Right renal pelvis (tissue), 4 donors: ENCODE measurements around the gene ATP13A3. TPM values are rescaled to one million over a fixed set of nuclear protein-coding genes. Genes with fewer than 3 reads are reported as not detected.

Source experiments
- DNase-seq, 4 donors: peaks; one replicate each; pipeline ENCODE4 v3.0.0-alpha.2; 2013; ENCODE audit warnings: low read depth in 4 of 4, low spot score in 3 of 4, missing footprints in 1 of 4
- polyA plus RNA-seq, 4 donors: library from polyadenylated mRNA; unstranded; fragments of 120-200 nt; gene quantifications; one replicate each; pipeline ENCODE4 v1.2.1, GENCODE V29; 2013; ENCODE audit not compliant: insufficient read length in 4 of 4

ATP13A3 gene
- polyA plus RNA-seq, 4 donors = 97.7 to 120 (median 117) TPM

DNA sequence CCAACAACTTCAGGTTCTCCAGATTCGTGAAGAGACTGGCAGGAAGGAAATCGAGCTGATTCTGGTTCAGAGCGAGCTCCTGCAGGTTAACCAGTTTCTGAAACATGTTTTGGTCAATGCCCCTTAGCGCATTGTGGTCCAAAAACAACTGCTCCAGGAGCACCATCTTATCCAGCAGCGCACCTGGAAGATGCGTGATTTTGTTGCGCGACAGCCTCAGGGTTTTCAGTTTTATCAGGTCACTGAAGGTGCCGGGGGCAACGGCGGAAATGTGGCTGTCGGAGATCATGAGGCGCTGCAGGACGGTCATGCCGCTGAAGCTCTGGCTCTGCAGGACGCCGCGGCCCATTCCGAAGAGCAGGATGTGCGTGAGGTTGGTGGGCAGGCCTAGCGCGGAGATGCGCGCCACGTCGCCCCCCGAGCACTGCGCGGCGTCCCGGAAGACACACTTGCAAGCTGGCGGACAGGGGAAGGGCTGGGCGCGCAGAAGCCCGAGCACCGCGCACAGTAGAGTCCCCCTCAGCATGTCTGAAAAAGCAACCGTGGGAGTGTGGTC, 89.0 kb downstream of the ATP13A3 start:
- peak in 1 of 4 donors; percentile 23 for DNase-seq

DNA sequence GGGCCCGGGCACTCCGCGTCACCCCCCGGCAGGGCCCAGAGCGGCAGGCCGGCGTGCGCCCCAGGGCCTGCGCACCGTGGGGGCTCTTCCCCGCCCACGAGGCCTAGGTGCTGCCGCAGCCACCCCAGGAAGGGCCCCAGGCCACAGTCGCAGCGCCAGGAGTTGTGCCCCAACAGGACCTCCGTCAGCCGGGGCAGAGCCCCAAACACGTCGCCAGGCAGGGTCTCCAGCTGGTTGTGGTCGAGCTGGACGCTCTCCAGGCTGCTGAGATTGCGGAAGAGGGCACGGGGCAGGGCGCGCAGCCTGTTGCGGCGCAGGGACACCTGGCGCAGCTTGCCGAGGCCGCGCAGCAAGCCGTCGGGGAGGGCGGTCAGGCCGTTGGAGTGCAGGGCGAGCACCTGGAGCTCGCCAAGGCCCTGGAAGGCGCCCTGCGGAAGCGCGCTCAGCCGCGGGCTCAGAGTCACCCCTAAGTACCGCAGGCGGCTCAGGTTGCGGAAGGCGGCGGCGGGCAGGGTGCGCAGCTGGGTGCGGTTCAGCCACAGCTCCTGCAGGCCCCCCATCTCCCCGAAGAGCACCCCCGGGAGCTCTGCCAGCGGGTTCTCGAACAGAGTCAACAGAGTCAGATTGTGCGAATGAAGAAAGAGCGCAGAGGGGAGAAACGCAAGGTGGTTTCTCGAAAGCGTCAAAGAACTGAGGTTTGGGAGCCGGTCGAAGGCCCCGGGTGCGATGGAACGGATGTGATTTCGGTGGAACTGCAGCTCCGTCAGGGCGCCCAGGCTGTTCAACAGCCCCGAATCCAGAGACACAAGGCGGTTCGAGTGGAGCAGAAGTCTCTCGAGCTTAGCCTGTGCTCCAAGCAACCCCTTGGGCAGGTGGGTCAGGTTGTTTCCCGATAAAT, 89.7 kb downstream of the ATP13A3 start:
- peak in 1 of 4 donors; percentile 20 for DNase-seq

DNA sequence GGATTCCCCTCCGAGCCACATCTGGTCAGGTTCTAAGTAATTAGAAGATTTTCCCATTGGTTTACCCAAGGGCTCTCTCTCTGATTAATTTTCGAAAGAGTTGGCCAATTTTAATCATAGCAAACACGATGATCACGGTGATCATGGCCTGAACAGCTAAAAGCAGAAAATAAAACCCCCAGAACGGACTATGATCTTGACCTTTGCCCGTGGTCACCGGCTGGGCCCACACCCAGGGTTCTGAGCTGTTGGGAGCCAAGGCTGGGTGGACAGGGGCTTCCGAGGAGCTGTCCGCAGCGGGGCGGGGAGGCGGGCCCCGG, 90.3 kb downstream of the ATP13A3 start:
- no peak for DNase-seq

DNA sequence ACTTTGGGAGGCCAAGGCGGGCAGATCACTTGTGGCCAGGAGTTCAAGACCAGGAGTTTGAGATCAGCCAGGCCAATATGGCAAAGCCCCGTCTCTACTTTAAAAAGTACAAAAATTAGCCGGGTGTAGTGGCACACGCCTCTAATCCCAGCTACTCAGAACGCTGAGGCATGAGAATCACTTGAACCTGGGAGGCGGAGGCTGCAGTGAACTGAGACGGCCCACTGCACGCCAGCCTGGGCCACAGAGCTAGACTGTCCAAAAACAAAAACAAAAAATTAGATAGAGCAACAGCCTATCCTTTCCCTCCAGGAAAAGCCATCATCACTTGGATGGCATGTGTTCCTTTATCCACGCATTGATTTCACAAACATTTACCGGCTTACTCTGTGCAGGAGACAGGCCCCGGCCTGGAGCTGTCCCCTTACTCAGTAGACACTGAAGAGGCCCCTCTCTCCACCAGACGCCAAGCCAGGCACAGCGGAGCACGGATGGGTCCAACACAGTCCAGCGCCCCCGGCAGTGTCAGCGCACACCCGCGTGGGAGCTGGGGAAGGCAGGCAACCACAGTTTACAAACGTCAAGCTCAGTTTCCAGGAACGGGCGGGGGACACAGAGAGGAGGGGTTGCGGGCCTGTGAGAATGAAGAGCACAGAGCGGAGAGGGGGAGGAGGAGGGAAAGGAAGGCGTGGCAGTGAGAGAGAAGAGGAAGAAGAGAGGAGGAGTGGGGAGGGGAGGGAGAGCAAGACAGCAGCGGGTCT, 90.8 kb downstream of the ATP13A3 start:
- DNase-seq = peak; percentile 39 to 62 (median 50)

DNA sequence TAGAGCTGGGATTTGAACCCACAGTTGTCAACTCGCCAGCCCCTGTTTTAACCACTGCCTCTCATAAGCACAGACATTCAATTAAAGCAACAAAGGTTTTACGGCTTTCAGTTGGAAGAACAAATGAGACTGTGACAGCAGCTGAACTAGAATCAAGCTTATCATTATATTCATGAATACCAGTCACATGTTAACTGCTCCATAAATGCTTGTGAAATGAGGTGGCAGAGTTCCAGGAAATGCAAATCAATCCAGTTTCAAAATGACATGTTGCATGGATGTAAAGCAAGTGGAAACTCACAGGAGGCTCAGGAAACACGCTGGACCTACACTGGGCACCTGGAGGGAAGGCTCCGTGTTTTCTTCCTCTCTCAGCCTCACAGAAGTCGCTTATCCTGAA, 91.6 kb downstream of the ATP13A3 start:
- no peak for DNase-seq

DNA sequence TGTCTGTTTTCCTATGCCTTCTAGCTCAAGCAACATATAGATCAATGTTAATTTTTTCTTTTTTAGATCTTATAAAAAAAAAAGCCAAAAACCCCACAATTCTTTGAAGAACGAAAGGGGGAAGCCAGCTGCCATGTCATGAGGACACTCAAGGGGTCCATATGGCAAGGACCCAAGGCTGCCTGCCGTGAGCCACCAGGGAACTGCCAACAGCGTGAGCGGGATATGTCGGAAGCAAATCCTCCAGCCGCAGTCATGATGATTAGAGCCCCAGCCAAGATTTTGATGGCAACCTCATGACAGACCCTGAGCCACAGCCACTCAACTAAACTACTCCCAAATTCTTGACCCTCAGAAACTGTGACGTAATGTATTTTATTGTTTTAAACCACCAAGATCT, 94.2 kb downstream of the ATP13A3 start:
- DNase-seq = no peak

DNA sequence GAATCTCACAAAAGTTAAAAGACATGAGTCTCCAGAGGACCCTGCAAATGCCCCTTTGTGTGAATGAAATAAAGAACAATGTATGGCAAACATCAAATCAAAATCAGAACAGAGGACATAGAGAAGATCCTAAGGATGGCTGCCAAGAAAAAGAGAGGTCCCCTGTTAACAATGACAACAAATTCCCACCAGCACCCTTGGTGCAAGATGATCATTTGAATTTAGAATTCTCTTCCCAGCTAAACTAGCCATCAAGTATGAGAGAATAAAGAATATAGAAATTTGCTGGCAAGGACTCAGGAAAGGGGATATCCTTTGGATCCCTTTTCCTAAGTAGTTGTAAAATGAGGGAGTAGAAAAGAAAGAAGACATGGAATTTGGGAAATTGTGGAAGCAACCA, 96.0 kb downstream of the ATP13A3 start:
- no peak for DNase-seq

DNA sequence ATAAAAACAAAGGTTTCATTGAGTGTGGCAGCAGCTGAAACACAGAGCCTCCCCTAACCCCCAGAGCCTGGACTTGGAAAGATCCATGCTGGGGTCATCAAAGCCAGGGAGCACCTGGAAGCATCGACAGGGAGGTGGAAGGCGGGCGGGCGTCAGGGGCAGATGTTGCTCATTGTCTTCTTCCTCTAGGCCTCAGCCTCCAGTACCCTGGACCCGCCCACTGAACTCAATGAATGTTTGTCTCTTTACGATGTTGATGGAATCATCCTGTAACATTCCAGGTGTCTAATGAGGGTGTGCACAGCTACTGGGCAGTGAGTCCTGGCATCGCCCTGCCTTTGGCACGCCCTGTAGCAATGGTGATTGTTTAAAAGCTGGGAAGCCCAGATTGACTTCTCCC, 97.5 kb downstream of the ATP13A3 start:
- DNase-seq = no peak

DNA sequence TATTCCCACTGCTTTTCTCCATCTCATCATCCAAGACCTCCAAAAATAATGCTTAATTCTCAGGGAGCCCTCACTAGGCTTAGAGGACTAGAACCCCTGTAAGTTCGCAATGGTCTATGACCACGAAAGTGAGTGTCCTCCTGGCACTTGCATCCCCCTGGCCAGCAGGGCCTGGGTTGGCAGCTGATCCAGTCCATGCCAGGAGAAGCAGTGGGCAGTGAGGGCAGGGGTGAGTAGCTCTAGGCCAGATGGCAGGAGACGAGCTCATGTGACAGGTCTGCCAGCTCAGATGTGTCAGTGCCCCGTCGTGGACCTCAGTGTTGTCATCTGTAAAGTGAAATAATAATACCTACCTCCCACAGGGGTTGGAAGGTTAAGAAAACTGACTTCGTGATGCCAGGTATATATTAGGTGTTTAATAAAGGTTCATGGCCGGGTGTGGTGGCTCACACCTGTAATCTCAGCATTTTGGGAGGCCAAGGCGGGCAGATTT, 98.8 kb downstream of the ATP13A3 start:
- no peak for DNase-seq

DNA sequence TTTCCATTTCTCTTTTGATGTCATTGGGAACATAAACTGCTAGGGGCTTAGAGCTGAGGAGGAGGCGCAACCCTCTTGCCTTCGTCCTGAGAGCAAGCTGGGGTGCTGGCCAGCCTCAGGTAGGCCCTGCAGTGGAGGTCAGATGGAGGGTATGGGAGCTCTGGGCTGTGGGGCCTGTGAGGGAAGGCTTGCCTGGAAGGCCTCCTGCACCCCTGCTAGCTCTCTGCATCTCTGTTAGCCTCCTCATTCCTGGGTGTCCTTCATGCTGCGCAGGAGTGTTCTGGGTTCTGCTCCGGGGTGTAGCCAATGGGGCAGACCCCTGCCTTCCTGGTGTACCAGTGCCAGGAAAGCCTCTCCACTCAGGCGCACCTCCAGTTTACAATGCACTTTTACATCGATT, 99.5 kb downstream of the ATP13A3 start:
- DNase-seq = no peak

DNA sequence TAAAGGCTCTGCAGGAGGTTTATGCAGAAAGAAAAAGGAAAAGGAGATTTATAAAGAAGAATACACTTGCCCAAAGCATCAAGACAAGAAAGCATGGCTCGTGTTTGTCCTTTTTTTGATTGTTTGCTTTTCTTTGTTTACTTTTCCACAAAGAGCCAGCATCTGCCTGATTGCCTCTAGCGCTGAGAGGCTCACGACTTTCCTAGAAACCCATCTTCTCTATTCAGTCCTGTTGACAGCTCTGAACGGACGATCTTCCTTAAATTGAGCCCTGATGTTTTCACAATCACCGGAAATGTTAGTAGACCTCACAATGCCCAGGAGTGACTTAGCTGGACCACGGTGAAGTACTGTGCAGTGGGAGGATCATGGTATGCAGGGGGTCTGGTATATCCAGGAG, 100.2 kb downstream of the ATP13A3 start:
- DNase-seq = no peak

DNA sequence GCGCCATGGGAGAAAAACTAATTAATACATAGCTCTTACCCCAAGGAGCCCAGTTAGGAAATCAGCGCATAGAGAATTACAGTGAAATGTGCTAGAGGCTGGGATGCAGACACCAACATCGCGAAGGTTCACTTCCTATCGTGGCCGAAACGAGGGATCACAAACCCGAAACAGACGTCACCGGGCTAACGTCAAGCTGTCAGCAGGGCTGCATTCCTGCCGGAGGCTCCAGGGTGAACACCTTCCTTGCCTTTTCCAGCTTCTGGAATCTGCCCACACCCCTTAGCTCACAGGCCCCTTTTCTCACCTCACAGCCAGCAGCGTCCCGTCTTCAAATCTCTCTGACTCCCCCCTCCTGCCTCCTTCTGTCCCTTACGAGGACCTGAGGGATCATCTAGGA, 100.7 kb downstream of the ATP13A3 start:
- no peak for DNase-seq

DNA sequence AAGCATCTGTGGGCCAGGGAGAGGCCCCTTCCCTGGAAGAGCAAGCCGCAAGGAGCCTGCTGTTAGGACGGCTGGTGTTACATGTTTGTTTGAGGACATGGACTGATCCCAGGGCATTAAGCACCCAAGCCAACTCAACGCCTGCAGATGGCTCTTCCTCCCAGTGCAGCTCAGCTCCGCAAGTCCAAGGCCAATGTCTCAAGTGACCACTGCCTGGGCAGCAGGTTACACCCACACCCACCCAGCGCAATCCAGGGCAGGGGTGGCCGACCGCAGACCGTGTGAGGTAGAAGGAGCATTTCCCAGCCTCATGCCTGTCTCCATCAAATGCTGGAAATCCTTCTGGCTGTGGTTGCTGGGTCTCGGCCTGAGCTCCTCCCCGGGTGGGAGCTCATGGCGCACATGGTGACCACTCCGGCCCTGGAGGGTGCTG, 102.2 kb downstream of the ATP13A3 start:
- DNase-seq = no peak

DNA sequence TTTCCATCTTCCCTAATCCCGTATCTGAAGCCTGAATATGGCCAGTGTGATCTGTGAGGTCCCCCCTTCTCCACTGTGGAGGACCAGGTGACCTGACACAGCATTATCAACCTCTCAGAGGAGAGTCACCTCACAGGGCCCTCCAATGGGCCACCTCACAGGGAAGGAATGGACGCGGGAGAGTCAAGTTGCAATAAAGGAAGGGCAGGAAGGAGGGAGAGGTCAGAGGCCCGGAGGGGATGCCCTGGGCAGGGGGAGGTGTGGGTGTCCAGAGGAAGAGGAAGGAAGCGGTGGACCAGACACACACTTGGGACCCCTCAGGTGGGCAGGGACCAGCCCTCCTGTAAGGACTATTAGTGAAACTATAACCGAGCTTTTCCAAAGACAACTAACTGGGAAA, 102.6 kb downstream of the ATP13A3 start:
- no peak for DNase-seq

DNA sequence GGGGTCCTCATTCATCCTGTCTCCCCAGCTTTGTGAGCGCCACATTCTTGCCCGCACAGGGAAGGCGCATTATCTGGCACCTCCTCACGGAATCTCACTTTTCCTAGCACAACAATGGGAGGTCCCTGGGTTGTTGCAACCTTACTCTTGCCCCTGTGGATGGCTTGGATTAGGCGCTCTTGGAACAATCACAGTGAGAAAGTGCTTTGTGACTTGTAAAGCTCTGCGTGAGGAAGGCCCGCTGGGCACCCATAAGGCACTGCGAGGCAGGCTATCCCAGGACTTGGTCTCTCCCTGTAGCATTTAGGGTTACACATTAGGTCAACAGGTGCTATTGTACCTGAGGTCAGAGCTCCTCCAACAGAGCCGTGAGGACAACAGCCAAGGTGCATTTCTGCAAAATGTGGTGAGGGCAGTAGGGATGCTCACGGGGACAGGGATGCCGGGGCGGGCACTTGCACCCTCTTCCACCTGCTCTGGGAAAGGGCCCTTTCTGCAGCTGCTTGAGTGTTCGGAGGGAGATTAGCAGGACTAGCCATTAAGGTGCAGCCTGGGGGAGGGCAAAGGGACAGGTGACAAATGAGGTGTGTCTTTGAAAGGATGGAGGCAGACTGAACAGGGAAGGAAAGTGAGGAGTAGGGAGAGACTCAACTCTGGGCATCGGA, 103.4 kb downstream of the ATP13A3 start:
- DNase-seq = no peak

DNA sequence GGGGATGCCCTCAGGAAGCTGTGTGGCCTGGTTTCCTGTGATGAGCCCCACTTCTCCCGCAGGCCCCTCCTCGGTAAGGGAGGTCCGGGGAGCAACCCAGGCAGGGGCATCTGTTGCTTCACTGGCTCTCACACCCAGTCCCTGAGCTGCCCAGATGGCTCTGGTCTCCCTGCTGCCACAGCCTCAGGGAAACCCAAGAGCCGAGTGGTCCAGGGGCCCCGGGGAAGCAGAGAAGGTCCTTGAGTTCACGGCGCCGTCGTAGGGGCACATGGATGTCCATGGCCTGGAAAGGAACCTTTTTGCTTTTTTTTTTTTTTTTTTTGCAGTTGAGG, 103.9 kb downstream of the ATP13A3 start:
- no peak for DNase-seq

DNA sequence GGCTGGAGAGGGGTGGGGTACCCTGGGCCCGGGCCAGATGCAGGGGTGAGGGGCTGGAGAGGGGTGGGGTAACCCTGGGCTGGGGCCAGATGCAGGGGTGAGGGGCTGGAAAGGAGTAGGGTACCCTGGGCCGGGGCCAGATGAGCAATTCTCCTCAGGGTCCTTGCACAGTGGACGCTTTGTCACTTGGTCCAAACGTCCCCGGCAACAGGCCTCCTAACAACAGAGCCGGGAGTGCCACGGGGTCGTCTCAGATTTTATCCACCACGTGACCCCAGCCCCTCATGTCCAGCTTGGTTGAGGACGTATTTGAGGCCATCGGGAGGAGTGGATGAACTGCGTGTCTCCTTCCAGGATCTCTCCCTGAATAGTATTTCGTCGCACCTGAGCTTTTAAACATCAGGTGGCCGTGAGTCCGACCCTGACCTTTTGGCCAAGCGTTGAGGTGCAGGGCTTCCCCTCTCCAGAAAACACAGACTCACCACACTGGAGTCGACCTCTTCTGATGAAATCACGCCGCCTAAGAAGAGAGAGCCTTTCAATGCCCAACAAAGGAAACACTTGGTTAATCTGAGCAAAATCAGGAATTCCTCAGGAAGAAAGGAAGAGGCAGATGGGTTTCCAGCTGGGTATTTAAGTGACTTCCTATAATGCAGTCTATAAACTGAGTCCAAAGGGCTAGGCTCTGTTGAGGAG, 104.5 kb downstream of the ATP13A3 start:
- no peak for DNase-seq

DNA sequence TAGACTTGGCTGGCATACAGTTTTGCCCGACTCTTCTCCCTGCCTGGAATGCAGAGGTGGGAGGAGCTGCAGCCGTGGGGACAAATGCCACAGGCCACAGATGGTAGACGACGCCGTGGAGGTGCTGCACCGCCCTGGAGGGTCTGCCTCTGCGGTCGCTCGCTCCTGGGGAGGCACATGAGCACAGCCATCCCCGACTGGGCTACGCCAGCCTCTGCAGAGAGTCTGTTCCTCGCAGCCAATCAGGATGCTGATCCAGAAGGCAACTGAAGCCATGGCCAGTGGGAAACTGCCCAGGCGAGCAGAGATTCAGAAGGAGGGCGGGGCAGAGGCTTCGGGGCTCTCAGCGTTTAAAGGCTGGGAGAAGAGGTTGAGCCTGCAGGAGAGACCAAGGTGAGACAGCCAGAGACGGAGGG, 105.3 kb downstream of the ATP13A3 start:
- no peak for DNase-seq

DNA sequence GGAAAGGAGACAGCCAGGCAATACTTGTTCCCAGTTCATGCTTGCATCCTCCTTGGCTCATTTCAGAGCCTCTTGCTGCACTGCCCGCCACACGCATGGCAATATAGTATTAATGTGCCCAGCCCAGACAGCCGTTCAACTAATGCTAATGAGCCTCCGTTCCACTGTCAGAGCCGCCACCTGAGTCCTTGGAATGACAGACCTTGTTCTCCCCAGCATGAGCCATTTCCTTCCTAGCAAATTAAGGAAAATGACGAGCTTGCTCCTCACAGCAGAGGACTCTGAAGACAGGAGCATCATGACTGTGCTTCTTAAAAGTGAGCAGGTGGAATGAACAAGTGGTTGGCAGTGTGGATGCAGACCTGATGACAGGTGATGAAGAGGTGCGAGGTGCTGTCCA, 106.5 kb downstream of the ATP13A3 start:
- no peak for DNase-seq

DNA sequence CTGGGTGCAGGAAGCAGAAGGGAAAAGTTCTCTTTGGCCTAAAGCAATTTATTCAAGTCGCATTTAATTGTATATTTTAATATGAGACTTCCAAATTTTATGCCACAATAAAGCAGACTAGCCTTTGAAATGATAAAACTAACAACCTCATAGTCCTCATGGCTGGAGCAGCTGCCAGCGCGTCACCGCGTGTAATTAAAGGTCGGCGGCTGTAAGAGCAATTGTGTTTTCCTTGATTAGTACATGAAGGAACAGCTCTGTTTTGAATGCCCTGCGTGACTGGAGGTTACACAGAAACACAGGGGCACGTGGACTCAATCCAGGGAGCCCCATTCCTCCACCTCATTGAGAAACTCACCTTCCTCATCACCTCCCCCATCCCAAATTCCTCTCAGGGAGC, 107.2 kb downstream of the ATP13A3 start:
- no peak for DNase-seq

DNA sequence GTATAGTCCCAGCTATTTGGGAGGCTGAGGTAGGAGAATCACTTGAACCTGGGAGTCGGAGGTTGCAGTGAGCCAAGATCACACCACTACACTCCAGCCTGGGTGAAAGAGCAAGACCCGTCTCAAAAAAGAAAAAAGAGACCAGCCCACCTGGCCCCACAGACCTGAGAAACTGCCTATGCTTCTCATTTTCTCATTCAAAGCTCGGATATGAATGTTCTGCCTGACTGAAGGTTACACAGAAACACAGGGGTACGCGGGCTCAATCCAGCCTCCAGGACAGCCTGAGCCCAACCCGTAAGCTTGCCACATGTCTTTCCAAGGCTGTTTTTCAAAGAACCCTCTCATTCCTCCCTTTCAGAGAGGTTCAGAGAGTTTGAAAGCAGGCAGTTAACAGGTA, 107.6 kb downstream of the ATP13A3 start:
- no peak for DNase-seq
